K562 (cell line): ENCODE results near the gene KCND3. TPM values are rescaled to one million over a fixed set of nuclear protein-coding genes. Genes with fewer than 3 reads are reported as not detected.

Experiments used
- ATAC-seq: fragments of 200-7000 bp; cut with Tn5 transposase; 3 replicates; pipeline ENCODE4 v1.9.1; 2020; ENCODE audit warnings: moderate library complexity
- BruUV-seq: library from RNA; stranded (reverse); fragments of 400-500 nt; replicated peaks from 2 replicates; lab custom pipeline; 2021; lab: Mats Ljungman, UMichigan
- CTCF ChIA-PET: fragments of 300-600 bp; formaldehyde crosslinking; extraction: SDS; loops from one replicate; lab custom pipeline; 2021; ENCODE audit warnings: low intra/inter-chr PET ratio; lab: Yijun Ruan, JAX
- POLR2A ChIA-PET: fragments of 300-600, 350-650 bp; sonication (Branson Sonifier 250); formaldehyde crosslinking; extraction: SDS; loops from one replicate; lab custom pipeline; 2021; ENCODE audit warnings: antibody characterized with exemption, inconsistent platforms; lab: Yijun Ruan, JAX
- DNase-seq, 4 experiments: peaks; one replicate each; pipeline versions ENCODE4 v3.0.0 to v3.0.0-alpha.2; 2011 to 2018; ENCODE audit warnings: low spot score in 3 of 4, mixed read lengths in 3 of 4; ENCODE audit errors: extremely low read depth in 1 of 4
- FAIRE-seq: peaks from 2 replicates; lab custom pipeline; 2011; peaks lifted over from hg19 to GRCh38; lab: Jason Lieb, UNC
- H2AFZ ChIP-seq: 2 replicates; pipeline ENCODE4 v1.6.0; 2011; ENCODE audit warnings: low read depth, low read length, control low read depth, inconsistent platforms
- H3K27ac ChIP-seq: fragments of 200-600 bp; 3 replicates; pipeline ENCODE4 v1.8.0; 2011; ENCODE audit warnings: low read depth, mild to moderate bottlenecking, control low read depth, inconsistent platforms, low read length, moderate library complexity, mixed read lengths; ENCODE audit errors: extremely low read depth
- H3K27me3 ChIP-seq, 2 experiments: fragments of 300-600 bp in 1 of 2; 2 replicates in 1 of 2; 3 replicates in 1 of 2; pipeline versions ENCODE4 v1.6.0 to v1.8.0; 2011; ENCODE audit warnings: inconsistent platforms in 2 of 2, low read length in 2 of 2, mild to moderate bottlenecking in 1 of 2, mixed read lengths in 1 of 2, moderate library complexity in 1 of 2; ENCODE audit not compliant: control insufficient read depth in 2 of 2, insufficient read depth in 2 of 2
- H3K36me3 ChIP-seq: fragments of 300-600 bp; 3 replicates; pipeline ENCODE4 v1.8.0; 2011; ENCODE audit warnings: mild to moderate bottlenecking, low read length, inconsistent platforms; ENCODE audit not compliant: control insufficient read depth, insufficient read depth
- H3K4me1 ChIP-seq, 2 experiments: fragments of 200-600 bp in 1 of 2; replicated peaks in 1 of 2; 2 replicates in 1 of 2; 3 replicates in 1 of 2; pipeline versions ENCODE4 v1.5.1 to v1.8.0; 2011; ENCODE audit warnings: inconsistent platforms in 2 of 2, low read length in 2 of 2, mild to moderate bottlenecking in 1 of 2, mixed read lengths in 1 of 2, moderate library complexity in 1 of 2; ENCODE audit not compliant: control insufficient read depth in 2 of 2, insufficient read depth in 2 of 2
- H3K4me2 ChIP-seq: 2 replicates; pipeline ENCODE4 v1.6.1; 2011; ENCODE audit warnings: low read length, control low read depth, inconsistent platforms, mixed read lengths; ENCODE audit not compliant: insufficient read depth
- H3K4me3 ChIP-seq: fragments of 200-600 bp; sonication (generic), shearing (Covaris generic); 2 replicates; pipeline ENCODE4 v1.5.1; 2016; ENCODE audit warnings: control low read depth, inconsistent platforms
- H3K79me2 ChIP-seq: fragments of 200-600 bp; 3 replicates; pipeline ENCODE4 v1.8.0; 2011; ENCODE audit warnings: low read length, inconsistent platforms; ENCODE audit not compliant: control insufficient read depth, insufficient read depth
- H3K9ac ChIP-seq, 2 experiments: 2 replicates each; pipeline versions ENCODE4 v1.6.0 to v1.6.1; 2011; ENCODE audit warnings: low read depth in 2 of 2, low read length in 2 of 2, control low read depth in 1 of 2, inconsistent platforms in 1 of 2, mild to moderate bottlenecking in 1 of 2, mixed read lengths in 1 of 2; ENCODE audit not compliant: insufficient read depth in 1 of 2
- H3K9me1 ChIP-seq: one replicate; pipeline ENCODE4 v1.6.0; 2011; ENCODE audit warnings: inconsistent platforms, mild to moderate bottlenecking, low read length, moderate library complexity; ENCODE audit not compliant: control insufficient read depth, insufficient read depth
- H3K9me3 ChIP-seq: replicated peaks from 2 replicates; pipeline ENCODE4 v1.5.1; 2011; ENCODE audit warnings: low read depth, low read length, inconsistent platforms; ENCODE audit not compliant: control insufficient read depth, insufficient read depth
- H4K20me1 ChIP-seq: replicated peaks from 2 replicates; pipeline ENCODE4 v1.6.1; 2011; ENCODE audit warnings: low read length, inconsistent platforms, mixed read lengths; ENCODE audit not compliant: control insufficient read depth, insufficient read depth
- ELF4 ChIP-seq: fragments of 450-650 bp; formaldehyde crosslinking; IDR thresholded peaks from 2 replicates; pipeline ENCODE4 v1.4.0; 2022; ENCODE audit warnings: missing genetic modification characterization
- ESRRB ChIP-seq: fragments of 250-450 bp; sonication (Bioruptor Pico); IDR thresholded peaks from 2 replicates; pipeline ENCODE4 v1.5.0; 2020; ENCODE audit warnings: mild to moderate bottlenecking, moderate library complexity, borderline replicate concordance
- KAT7 ChIP-seq: sonication (generic); formaldehyde crosslinking; IDR thresholded peaks from 2 replicates; pipeline ENCODE4 v1.8.0; 2022; ENCODE audit warnings: missing genetic modification reagents, mild to moderate bottlenecking, borderline replicate concordance
- NR2F6 ChIP-seq: fragments of 450-650 bp; formaldehyde crosslinking; IDR thresholded peaks from 2 replicates; pipeline ENCODE4 v1.4.0; 2020; ENCODE audit warnings: mild to moderate bottlenecking
- POLR2A ChIP-seq: fragments of 450-650 bp; conservative IDR thresholded peaks from 2 replicates; pipeline ENCODE4 v1.6.1; 2016
- POLR2AphosphoS5 ChIP-seq: IDR thresholded peaks from 2 replicates; pipeline ENCODE4 v1.6.1; 2011; ENCODE audit warnings: mild to moderate bottlenecking, low read depth, low read length, moderate library complexity; ENCODE audit not compliant: control insufficient read depth, insufficient read depth
- POLR2H ChIP-seq: IDR thresholded peaks from 2 replicates; pipeline ENCODE4 v1.6.1; 2016; ENCODE audit warnings: missing genetic modification characterization, low read depth, mild to moderate bottlenecking, control low read depth, missing compliant biosample characterization, moderate library complexity
- RB1 ChIP-seq: fragments of 450-650 bp; IDR thresholded peaks from 2 replicates; pipeline ENCODE4 v1.6.1; 2017; ENCODE audit warnings: low read depth, mild to moderate bottlenecking
- RFX1 ChIP-seq: fragments of 450-650 bp; IDR thresholded peaks from 2 replicates; pipeline ENCODE4 v1.6.1; 2016; ENCODE audit warnings: mild to moderate bottlenecking, moderate library complexity
- SMARCC2 ChIP-seq: fragments of 450-650 bp; IDR thresholded peaks from 2 replicates; pipeline ENCODE4 v1.6.1; 2017; ENCODE audit warnings: antibody characterized with exemption, moderate library complexity, mild to moderate bottlenecking, low read depth
- SUPT5H ChIP-seq: fragments of 450-650 bp; IDR thresholded peaks from 2 replicates; pipeline ENCODE4 v1.6.1; 2016
- ZHX1 ChIP-seq: fragments of 150-350 bp; conservative IDR thresholded peaks from 2 replicates; pipeline ENCODE4 v1.6.1; 2014; ENCODE audit warnings: low read length
- ZNF644 ChIP-seq: fragments of 200-800 bp; sonication (Bioruptor generic); IDR thresholded peaks from 2 replicates; pipeline ENCODE4 v1.6.1; 2016; ENCODE audit warnings: low read depth, missing genetic modification characterization, missing compliant biosample characterization
- WGBS: fragments of 100-300 bp; shearing (Covaris generic); methylation state at CpG from one replicate; pipeline ENCODE4 v1.1.6; 2016; ENCODE audit warnings: low coverage, mixed read lengths; ENCODE audit not compliant: insufficient coverage; ENCODE audit errors: missing lambda C conversion rate; 5-methylcytosine and 5-hydroxymethylcytosine counted together
- in situ Hi-C: fragments of 300-500 bp; cut with MboI; formaldehyde crosslinking; loops from 4 replicates; pipeline ENCODE4 v1.15.0; 2018; ENCODE audit warnings: inconsistent platforms, mixed read lengths
- intact Hi-C: fragments of 100-400 bp; cut with micrococcal nuclease; formaldehyde crosslinking; loops from 2 replicates; pipeline ENCODE4 v1.14.2; 2022
- polyA plus RNA-seq, 8 experiments: library from polyadenylated mRNA; depleted of rRNA in 4 of 8; stranded (reverse) in 5 of 8; unstranded in 3 of 8; fragments of >200 nt; fragmentation: Nextera tagmentation in 2 of 8; fragmentation: Illumina TruSeq in 1 of 8; extraction: Ambion mirVana in 2 of 8; extraction: Trizol in 1 of 8; gene quantifications; 2 replicates each; pipeline versions ENCODE4 v1.2.1 to v1.2.3, GENCODE V29; 2011 to 2014; ENCODE audit warnings: inconsistent platforms in 1 of 8, missing spikeins in 1 of 8
- total RNA-seq, 7 experiments: library from RNA; depleted of rRNA in 6 of 7; stranded (reverse); fragments of >200 nt in 6 of 7; fragmentation: Illumina TruSeq in 2 of 7; extraction: Trizol in 2 of 7; gene quantifications; 2 replicates each; pipeline versions ENCODE4 v1.2.1 to v1.2.3, GENCODE V29; 2011 to 2021; ENCODE audit warnings: low replicate concordance in 1 of 7

Gene KCND3
- total and polyA plus RNA-seq, 9 of the 15 experiments (the other 6 are each of a cell fraction or from before 2014, with no cell fraction given), result not detected

GRCh38 chr1:111762332-111762731, 227.1 kb downstream of the KCND3 start:
- ChIA-PET POLR2A (no interaction called here), CTCF (no interaction called here)
- DNase-seq, result no peak
- Histone ChIP-seq H3K9ac (no peak overlapping the region), H3K4me1 (peaks cover 0 to 4% of the 10 kb centered on the region in 2 experiments; a peak in 2 of 5 replicates), H4K20me1 (no peaks in the 10 kb centered on the region), H3K4me3 (no peak overlapping the region), H3K4me2 (no peak overlapping the region), H2AFZ (no peak overlapping the region), H3K27ac (no peak overlapping the region), H3K36me3 (peaks cover 93% of the 10 kb centered on the region), H3K9me1 (no peaks in the 10 kb centered on the region), H3K27me3 (no peaks in the 10 kb centered on the region), H3K79me2 (peaks cover 16% of the 10 kb centered on the region), H3K9me3 (no peaks in the 10 kb centered on the region)
- BruUV-seq, result no TSS peak
- no peak for FAIRE-seq
- WGBS, result 95% methylated on average over 2 of the region's 2 CpGs
- no peak for ATAC-seq
- TF ChIP-seq NR2F6 (CRISPR knock-in tag) (no peak), ZNF644 (tag) (no peak), RFX1 (no peak), POLR2A (no peak), KAT7 (CRISPR knock-in tag) (no peak), ESRRB (CRISPR knock-in tag) (no peak), SMARCC2 (no peak), SUPT5H (no peak), RB1 (no peak), ELF4 (no peak), POLR2H (tag) (no peak), ZHX1 (no peak), POLR2AphosphoS5 (no peak)
- in situ Hi-C loops, result no loop called here
- intact Hi-C loops, result no loop called here
